NCI-H128 (cell line): ENCODE results near the gene LIAS.
A peak's percentile ranks its signal among the peaks of the same experiment; 100 is the strongest.

ENCODE experiments used
- DNase-seq: peaks from one replicate; lab custom pipeline; 2025; ENCODE audit not compliant: unreplicated experiment; lab: John Stamatoyannopoulos, UW

Gene LIAS

DNA sequence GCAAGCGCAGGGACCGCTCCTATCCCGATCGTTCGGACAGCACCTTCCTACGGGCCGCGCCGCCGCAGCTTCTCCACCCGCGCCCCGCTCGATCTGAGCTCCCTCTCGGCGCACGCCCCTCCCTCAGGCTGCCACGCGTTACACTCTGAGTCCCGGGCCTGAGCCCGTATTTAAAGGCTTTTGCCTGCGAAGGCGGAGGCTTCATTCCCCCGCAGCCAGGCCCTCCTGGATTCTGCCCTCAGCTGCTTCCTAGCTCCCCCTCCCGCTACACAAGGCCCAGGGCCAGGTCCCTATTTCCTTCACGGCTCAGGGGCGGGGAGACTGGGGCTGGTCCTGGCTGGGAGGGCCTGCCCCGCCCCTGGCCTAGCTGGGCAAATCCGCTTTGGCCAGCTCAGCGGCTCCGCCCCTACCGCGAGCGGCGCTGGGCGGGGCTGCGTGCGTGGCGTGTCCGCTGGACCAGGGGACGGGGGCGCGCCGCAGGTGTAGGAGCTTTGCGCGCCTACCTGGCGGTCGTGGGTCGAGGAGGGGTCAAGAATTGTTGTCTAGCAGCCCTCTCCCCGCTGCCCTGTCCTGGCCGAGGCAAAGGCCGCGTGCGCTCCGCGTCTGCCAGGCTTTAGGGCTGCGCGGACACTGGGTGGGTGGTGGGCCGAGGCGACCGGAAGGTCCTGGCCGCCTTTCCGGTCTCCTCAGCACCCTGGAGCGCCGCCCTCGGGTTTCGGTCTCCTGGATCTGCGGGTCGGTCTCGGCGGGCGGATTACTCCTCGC lies 68.6 kb downstream of the LIAS start, which contains the start of gene UGDH:
TSS of gene UGDH (minus strand) at position 144 of the 765 bp plus-strand sequence. CDS start 5,927 bp downstream, outside the sequence.
- DNase-seq, result peak; percentile 75

DNA sequence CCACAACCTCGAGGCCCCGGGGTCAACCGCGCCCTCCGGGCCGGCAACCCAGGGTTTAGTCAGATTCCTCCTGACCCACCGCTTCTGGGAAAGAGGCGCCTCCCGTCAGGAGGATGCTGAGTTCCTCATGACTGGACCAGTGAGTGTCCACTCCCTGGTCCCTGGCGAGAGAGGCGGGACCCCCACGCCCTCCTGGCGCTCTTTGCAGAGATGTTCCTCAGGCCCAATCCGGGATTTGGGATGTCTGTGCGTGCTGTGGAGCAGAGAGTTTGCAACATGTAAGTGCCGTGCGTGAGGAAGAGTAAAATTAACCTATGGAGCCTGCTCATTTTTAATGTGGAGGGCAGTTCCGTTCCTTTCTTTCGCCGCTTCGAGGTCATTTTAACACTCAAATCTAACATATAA lies 69.2 kb downstream of the LIAS start:
- DNase-seq, result no peak
